Activated CD4-positive, alpha-beta T cell treated with anti-CD3 and anti-CD28 coated beads for 48 hours (primary cell): ENCODE data around the gene RTL10.

Experiments
- DNase-seq: peaks from one replicate; pipeline ENCODE4 v3.0.0-alpha.2; 2020

Gene RTL10

GRCh38 chr22:19807161-19807913, 47.3 kb downstream of the RTL10 start:
- DNase-seq: no peak

- no peak for DNase-seq
Measured at GRCh38 chr22:19806213-19807160, 48.2 kb downstream of the RTL10 start.

GRCh38 chr22:19805821-19806212, 48.9 kb downstream of the RTL10 start:
- DNase-seq: no peak
